HG02973 (cell line): Measurements from ENCODE around the gene GPRC5A.

Source experiments
- ATAC-seq: cut with Tn5 transposase; IDR thresholded peaks from one replicate; pipeline ENCODE4 v1.9.1; 2021; ENCODE audit warnings: moderate library complexity; ENCODE audit not compliant: unreplicated experiment

The GPRC5A gene

DNA sequence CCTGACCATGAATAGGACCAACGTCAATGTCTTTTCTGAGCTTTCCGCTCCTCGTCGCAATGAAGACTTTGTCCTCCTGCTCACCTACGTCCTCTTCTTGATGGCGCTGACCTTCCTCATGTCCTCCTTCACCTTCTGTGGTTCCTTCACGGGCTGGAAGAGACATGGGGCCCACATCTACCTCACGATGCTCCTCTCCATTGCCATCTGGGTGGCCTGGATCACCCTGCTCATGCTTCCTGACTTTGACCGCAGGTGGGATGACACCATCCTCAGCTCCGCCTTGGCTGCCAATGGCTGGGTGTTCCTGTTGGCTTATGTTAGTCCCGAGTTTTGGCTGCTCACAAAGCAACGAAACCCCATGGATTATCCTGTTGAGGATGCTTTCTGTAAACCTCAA is 17.3 kb downstream of the GPRC5A start:
- no peak for ATAC-seq

DNA sequence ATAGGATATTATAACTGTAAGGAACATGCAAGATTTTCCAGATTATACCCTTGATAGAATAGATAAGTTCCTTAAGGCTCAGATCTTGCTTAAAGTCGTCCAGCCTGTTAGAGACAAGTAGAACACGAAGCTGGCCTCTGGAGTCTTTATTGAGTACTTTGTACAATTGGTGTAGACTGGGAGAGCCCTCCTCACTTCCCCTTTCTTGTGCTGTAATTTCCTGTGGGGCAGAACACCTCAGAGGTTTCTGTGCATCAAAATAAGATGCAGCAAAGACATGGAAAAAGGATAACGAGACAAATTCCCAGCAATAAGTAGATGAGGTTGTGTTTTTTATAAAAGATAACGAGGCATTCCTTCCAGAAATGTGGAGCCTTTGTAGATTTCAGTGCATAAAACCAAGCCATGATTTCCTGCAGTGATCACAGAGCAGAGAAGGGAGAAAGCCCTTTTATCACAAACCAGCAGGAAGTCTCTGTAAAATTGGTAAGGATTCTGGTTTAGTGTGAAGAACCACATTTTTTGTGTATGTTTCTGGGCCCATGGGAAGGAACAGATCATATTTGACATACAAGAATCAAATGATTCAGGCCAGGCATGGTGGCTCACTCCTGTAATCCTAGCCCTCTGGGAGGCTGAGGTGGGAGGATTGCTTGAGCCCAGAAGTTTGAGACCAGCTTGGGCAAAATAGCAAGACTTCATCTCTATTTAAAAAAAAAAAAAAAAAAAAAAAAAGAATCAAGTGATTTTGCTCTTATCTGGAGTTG is 18.0 kb downstream of the GPRC5A start:
- ATAC-seq = no peak

DNA sequence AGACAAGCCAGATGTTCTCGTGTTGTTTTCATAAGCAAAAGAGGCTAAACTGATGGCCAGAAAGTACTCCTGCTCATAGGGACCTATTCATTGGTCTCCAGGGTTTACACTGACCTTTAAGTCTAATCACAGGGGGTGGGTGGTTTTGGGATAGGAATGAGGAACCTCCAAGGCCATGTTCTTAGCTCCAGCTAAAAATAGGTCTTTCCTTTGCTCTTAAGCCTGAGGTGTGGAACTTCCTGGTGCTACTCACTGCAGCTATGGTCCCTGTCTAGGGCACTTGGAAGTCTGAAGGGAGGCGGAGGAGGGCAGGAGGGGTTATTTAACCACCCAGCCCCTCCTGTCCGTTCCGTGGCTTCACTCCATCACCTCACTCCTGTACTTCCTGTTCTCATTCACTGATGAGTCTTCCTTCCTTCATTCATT is 18.6 kb downstream of the GPRC5A start:
- ATAC-seq = no peak

DNA sequence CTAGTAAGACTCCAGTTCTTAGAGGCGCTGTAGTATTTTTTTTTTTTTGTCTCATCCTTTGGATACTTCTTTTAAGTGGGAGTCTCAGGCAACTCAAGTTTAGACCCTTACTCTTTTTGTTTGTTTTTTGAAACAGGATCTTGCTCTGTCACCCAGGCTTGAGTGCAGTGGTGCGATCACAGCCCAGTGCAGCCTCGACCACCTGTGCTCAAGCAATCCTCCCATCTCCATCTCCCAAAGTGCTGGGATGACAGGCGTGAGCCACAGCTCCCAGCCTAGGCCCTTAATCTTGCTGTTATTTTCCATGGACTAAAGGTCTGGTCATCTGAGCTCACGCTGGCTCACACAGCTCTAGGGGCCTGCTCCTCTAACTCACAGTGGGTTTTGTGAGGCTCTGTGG is 21.3 kb downstream of the GPRC5A start:
- no peak for ATAC-seq

DNA sequence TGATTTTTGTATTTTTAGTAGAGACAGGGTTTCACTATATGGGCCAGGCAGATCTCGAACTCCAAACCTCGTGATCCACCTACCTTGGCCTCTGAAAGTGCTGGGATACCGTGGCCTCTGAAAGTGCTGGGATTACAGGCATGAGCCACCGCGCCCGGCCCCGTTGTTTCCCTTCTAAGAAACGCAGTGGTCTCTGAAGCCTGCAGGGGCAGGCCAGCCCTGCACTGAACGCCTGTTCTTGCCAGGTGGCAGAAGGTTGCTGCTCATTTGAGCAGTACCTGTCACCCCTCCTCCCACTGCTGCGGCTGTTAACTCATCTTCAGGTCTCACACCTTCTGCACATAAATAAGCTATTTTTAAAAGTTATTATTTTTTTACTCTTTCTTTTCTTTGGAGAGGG is 24.3 kb downstream of the GPRC5A start:
- no peak for ATAC-seq

DNA sequence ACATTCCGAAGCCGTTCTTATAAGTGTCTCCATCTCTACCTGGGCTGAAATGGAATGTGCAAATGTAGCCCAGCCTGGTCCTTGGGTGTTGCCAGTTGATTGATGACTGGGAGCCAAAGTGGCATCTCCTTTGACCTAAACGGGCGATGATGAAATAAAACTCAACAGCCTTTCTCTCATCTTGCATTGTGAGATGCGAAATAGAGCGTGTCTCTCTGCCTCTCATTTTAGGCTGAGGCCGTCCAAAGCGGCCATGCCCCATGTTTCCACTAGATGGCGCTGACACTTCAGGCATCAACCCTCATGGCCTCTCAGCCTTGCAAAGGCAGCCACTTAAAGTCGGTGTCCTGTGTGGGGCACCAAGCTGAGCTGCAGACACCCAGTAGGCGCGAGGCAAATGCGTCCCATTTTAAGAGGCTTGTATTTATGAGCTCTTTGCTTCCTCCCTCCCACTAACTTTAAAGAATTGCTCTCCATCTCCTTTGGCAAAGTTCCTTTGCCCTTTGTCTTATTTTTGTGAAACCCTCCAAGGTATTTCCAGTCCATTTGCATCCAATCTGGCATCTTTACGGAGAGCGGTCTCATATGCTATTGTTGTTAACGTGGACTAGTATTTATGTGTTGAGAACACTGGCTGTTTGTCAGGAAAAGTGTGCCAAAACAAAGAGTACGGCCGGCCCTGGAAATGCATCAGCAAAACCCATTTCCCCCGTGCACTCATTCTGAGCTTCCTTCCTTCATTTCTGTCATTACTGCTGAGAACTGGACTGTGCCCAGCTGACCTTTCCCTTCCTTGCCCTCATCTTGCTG is 25.0 kb downstream of the GPRC5A start:
- ATAC-seq = peak; percentile 89

DNA sequence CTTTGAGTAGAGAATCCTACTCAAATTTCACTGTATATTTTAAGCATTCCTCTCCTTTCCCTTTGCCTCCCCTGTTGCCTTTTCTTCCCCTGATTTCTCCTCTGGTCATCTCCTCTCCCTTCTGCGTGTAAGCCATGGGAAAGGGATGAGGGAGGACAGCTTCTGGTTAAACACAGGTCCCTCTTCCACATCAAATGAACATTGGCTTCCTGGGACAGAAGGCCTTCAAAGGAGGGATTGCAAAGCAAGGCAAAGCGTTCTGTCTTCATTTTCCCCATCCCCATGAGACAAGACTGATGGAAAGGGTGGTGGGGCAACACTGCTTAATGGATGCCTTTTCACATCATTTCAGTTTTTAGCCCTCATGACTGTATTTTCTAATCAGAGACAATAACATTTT is 26.2 kb downstream of the GPRC5A start:
- ATAC-seq = no peak

DNA sequence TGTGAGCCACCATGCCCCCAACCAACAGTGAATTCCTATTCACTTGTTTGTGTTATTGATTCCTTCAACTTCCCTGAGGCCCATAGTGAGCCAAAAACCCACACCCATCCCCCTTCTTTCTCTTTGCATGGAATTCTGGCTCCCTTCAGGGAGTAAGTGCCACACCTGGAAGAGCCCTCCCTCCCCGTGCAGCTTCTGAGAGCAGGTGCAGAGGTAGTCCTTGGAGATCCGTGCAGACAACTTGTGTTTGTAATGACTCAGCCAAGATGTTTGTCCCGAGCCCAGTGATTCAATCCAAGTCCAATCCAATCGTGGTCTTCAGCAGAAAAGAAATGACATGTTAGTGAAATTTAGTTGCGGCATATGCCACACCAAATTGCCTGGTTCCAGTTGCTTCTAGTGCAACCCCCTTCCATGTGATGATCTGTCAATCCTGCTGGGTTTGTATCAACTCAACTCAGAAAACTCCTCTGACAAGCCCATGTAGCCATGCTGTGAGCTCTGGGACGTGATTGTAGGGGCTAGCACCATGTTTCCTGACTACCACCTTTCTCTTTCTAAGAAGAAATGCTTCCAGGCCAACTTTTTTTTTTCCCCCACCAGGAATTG is 27.5 kb downstream of the GPRC5A start:
- no peak for ATAC-seq

DNA sequence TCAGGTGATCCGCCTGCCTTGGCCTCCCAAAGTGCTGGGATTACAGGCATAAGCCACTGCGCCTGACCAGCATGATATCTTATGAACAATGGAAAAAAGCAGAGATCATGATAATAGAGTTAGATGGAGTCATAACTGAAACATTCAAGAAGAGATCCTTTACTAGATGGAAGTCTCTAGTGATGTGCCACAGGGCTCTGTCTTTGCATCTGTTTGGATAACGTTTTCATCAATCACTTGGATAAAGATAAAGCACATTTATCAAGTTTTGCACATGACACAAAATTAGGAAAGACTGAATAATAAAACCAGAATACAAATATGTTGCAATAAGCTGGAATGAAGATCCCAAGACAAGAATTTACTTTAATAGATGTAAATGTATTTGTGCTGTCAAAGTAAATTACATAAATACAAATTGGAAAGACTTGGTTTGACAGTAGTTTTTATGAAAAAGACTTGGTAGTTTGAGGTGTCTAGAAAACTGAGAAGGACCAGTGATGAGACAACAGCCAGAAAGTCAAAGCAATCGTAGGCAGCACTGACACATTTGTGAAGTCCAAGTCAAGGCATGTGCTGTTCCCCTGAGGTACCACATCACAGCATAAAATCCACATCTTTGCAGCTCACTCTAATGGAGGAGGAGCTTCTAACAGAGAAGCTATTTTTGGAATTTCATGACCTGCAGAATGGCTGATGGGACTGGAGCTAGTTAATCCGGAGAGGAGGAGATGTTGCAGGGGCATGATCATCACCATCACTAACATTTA is 28.5 kb downstream of the GPRC5A start:
- ATAC-seq = no peak

DNA sequence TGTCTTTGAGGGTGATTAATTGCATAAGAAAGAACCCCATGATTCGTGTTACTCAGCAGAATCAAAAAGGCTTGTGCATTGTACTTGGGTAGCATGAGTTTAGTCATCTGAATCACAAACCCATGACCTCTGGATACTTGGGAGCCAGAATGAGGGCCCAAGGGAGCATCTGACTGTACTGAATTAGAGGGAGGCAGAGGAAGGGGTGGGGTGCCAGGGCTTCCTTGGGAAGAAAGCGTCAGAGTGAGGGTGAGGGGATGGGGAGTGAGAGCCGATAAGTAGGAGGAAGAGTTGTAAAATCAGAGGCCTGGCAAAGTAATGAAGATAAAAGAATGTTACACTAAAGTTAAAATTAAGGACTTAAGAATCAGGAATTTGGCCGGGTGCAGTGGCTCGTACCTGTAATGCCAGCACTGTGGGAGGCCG is 30.8 kb downstream of the GPRC5A start:
- ATAC-seq = no peak

DNA sequence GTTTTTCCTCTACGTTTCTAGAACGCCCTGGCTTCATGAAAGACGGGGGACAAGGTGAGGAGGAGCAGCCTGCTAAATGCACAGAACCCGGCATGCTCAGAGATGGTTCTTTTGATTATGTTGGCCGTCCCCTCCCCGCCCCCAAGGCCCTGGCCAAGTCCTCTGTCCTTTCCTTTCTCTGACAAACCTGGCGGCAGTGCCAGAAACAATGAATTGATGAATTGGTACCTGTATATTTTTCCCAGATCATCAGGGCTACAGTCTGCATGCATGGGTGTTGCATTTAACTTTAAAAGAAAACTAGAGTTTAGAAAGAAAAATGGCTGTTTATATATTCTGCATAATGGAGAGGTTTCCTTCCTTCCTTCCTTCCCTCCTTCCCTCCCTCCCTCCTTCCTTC is 31.6 kb downstream of the GPRC5A start:
- no peak for ATAC-seq

DNA sequence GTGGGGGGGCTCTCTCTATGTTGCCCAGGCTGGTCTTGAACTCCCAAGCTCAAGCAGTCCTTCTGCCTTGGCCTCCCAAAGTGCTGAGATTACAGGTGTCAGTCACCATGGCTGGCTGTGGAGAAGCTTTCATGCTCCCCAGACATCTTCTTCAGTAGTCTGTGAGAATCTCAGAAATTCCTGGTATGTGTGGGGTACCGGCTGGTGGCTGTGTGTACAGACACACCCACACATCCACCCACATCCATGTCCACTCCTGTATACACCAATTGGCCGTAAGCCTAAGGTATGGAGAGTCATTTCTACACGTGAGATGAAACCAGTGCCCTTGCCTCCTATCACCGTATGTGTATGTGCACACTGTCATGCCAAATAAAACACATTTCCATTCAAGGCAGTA is 32.8 kb downstream of the GPRC5A start:
- no peak for ATAC-seq

DNA sequence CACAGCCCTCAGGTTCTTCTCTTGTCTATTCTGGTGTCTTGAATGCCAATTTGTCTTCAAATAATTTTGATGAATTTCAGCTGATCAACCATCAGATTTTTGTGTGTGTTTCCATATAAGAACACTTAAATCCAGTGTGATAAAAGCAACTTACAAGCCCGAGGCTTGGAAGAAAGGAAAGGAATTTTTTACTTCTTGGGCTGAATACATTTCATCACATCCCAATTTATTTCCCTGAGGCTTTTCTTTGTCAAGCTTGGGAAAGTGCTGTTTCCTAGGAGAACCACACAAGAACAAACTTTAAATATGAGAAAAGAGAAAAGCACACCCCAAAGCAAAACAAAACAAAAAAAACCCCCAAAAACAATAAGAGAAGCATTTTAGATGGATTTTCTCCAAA is 34.0 kb downstream of the GPRC5A start:
- ATAC-seq = no peak

DNA sequence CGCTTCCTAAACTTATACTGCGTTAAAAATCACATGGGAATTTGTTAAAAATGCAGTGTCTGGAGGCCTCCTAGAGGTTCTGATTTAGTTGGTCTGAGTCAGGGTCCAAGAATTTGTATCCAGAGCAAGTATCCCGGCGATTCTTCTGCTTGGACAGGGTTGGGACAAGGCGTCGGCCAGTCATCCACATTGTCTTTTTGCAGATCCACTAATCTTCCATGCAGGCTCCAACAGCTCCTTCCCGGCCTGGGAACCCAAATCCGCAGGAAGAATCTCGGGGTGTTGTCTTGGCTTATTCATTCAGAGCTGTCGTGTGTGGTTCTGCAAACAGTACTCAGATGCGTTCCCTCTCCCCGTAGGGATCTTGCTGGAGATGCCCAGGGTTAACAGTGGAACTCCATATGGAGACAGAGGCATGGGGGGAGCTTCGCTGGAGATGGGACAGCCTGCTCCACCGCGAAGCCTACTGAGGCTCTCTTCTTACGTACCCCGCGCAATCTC is 35.3 kb downstream of the GPRC5A start:
- no peak for ATAC-seq

DNA sequence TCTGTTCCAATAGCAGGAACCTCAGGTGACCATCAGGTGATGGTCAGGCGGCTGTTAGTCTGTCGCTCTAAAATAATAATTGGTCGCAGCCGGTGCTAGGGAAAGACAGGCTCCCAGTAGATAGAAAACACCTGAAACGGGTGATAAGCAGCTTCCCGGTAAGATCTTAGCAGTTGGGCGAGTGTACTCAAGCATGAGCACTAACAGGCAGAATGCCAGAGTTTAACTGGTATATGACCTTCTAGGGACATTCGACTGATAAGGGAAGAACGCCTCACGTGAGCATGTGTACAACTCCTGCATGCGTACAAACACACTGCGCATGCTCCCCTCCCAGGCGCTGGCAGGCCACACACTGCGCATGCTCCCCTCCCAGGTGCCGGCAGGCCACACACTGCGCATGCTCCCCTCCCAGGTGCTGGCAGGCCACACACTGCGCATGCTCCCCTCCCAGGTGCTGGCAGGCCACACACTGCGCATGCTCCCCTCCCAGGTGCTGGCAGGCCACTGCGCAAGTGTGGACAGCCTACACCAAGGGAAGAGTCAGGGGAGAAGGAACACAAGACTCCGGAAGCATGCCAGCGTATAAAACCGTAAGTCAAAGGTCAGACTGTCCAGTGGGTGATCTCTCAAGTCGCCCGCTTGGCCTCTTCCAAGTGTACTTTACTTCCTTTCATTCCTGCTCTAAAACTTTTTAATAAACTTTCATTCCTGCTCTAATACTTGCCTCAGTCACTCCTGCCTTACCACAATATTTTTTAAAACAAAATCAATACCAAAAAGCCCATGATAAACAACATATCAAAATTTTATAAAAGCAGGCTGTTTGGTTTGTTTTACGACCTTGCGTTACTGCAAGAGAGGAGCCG is 36.1 kb downstream of the GPRC5A start:
- no peak for ATAC-seq

DNA sequence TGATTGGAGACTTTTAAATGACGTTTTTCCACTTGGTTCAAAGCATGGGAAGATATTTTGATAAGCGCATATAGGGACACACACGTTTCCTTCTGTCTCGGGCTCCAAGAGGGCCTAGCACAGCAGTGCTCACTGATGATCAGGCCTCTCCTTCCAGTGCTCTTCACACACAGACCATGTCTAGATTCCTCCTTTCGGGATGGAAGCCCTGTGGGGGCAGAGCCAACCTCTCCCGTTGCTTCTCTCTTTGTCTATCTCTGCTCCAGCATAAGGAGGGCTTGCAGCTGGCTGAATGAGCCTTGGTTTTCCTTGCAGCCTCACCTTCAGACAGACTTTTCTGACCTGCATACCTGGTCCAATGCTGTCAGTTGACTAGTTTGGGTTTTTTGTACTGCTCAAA is 38.3 kb downstream of the GPRC5A start:
- ATAC-seq = no peak

DNA sequence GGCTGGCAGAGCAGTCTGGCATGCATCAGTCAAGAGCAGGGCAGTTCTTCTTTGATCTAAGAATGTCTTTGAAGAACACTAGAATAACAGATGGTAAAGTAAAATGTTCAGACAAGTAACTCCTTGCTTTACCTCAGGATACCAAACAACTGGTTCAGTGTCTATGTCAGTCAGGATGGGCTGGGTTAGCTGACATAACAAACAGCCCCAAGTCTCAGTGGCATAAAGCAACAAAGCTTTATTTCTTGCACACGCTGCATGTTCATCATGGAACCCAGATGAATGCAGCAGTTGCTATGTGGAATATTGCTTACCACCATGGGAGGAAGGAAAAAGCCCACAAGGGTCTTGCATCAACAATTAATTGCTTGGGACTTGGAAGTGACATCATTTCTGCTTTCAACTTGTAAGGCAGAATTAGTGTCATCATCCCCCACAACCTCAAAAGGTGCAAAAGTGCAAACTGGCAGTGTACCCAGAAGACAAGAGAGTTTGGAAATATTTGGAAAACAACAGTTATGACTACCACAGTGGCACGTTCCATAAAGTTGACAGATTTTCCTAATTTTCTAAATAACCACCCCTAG is 39.4 kb downstream of the GPRC5A start:
- ATAC-seq = no peak

DNA sequence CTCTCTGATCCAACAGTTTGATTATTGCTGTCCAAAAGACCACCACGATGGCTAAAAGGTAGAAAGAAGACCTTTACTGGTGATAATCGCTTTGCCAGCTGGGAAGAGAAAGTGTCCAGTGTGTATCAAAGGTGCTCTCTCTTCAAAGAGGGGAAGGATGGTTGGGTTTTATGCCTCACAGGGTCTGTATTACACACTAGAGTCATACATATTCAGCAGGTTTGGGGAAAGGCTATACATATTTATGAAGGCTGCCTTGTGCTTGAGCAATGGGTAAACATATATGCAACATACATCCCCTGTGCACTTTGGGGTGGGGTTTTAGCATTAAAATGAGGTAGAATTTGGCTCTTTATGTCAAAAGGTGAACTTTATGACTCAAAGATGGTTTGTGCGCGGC is 42.4 kb downstream of the GPRC5A start:
- ATAC-seq = no peak

DNA sequence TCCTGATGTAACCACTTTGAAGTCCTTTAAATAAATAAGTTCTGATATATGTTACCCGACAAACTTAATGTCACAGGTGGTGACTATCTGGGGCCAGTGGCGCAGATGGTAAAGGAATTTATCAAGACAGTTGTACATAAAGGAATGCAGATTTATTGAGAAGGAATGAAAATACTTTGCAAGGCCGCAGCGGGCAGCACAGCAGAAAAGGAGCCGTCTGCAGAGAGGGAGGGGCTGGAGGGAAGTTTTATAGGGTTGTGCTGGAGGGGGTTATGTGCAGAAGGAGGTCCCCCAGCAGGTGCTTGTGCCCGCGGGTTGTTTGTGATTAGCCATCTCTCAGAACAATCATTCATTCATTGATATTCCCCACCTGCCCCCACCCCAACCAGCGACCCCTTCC is 43.2 kb downstream of the GPRC5A start:
- no peak for ATAC-seq
